Measurements from ENCODE around the gene C1R.
A peak's percentile ranks its signal among the peaks of the same experiment; 100 is the strongest.
"Not testable (repeated sequence)": the region's sequence is repeated elsewhere in the genome, so short reads cannot be mapped to it uniquely, and the experiment has no call there.

C1R gene

DNA sequence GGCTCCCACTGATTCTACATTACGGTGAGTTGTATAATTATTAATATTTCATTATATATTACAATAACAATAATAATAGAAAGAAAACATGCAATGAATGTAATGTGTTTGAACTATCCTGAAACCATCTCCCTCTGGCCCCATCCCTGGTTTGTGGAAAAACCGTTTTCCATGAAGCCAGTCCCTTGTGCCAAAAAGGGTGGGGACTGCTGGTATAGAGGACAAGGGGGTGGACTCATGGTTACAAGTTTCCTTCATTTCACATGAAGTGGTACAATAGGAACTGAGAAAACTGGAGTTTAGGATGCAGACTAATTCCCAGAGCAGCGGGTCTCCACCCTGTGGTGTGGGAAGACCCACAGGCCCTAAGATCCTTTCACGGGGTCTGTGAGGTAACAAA is 19.8 kb upstream of the C1R start:
- peaks cover 48% of the 10 kb centered on the region for H3K4me1 Mint-ChIP-seq (ENCODE audit: low read depth)
- H3K27me3 Mint-ChIP-seq: peaks cover 5% of the 10 kb centered on the region
- no peak overlapping the region for H3K27ac Mint-ChIP-seq
- intact Hi-C loops (cut with micrococcal nuclease): loop anchor here (2.0 to 5.0 kb wide), 2 partner anchors 170 to 243 kb away; partner anchors contain the start of genes C12orf57 and RNU7-1
- H3K36me3 Mint-ChIP-seq (ENCODE audit: low read depth): peaks cover 11% of the 10 kb centered on the region
- no peak overlapping the region for H3K4me3 Mint-ChIP-seq
- peaks cover 8% of the 10 kb centered on the region for H3K9me3 Mint-ChIP-seq

DNA sequence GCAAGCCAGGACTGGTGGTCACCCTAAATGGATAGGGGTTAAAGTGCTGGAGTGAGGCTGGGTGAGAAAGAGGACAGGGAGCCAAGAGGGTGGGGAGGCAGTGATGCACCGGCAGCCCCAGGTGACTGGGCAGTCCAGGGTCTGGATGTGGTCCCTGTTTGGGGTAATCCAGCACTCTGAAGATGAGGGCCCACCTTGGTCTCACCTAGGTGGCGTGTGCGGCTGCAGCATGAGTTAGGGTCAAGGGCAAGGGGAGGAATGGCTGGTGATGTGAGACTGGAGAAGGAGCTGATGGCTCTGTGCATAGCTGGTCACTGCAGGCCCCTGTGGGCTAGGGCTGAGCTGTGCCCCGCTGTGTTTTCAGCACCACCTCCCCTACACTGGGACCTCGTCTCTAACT is 18.4 kb upstream of the C1R start:
- no peak overlapping the region for H3K4me3 Mint-ChIP-seq
- H3K4me1 Mint-ChIP-seq (ENCODE audit: low read depth): peaks cover 40% of the 10 kb centered on the region
- intact Hi-C loops (cut with micrococcal nuclease): loop anchor here (5.0 kb wide), 1 partner anchor 168 kb away; the partner anchor contains the start of genes C12orf57 and RNU7-1
- H3K27me3 Mint-ChIP-seq: peaks cover 4% of the 10 kb centered on the region
- peaks cover 16% of the 10 kb centered on the region for H3K9me3 Mint-ChIP-seq
- peaks cover 17% of the 10 kb centered on the region for H3K36me3 Mint-ChIP-seq (ENCODE audit: low read depth)
- no peak overlapping the region for H3K27ac Mint-ChIP-seq

GRCh38 chr12:7109572-7109920 is 17.3 kb upstream of the C1R start:
- Mint-ChIP-seq H3K4me3 (peak overlapping the region; percentile 79), H3K36me3 (ENCODE audit: low read depth) (peaks cover 19% of the 10 kb centered on the region), H3K9me3 (peaks cover 12% of the 10 kb centered on the region), H3K27me3 (peaks cover 3% of the 10 kb centered on the region), H3K27ac (peak overlapping the region; percentile 83), H3K4me1 (ENCODE audit: low read depth) (peaks cover 34% of the 10 kb centered on the region)
- intact Hi-C loops (cut with micrococcal nuclease): loop anchor here (5.0 kb wide), 1 partner anchor 47 kb away; the partner anchor contains the start of gene C1S

DNA sequence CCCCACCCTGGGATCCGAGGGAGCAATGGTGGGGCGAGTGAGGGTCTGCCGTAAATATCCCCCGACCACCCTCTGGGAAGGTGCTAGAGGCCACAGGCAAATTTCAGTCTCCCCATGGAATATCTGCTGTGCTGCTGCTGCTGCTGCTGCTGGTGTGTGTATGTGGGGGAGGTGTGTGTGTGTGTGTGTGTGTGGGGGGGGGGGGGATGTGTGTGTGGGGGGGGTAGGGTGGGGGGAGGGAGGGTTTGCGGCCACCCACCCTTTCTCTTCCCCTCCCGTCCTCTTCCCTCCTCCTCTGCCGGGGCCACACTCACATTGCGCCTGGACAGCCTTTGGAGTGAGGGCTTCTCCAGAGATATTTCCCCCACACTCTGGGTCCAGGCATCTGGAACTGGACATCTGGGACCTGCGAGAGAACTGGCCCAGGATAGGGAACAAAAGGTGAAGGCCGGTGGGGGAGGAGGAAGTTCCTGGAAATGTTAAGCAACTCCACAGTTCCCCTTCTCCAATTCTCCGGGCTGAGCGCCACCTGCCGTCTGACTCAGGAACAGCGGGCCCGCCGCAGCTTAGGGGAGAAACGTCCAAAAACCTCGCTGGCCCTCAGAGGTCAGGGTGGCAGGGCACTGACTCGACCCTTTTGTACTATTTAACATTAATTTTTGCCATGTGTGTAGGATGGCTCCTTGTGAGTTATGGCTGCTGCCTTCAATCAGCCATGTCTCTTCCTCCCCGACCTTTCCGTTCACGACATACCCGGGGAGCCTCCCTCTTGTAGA is 16.7 kb upstream of the C1R start, which contains the start of gene C1RL:
Gene C1RL (minus strand): TSS at position 419 of the 776 bp plus-strand sequence. CDS start 34 bp downstream, at position 385.
- intact Hi-C loops (cut with micrococcal nuclease): loop anchor here (5.0 kb wide), 1 partner anchor 47 kb away; the partner anchor contains the start of gene C1S
- peaks cover 12% of the 10 kb centered on the region for H3K9me3 Mint-ChIP-seq
- peaks cover 34% of the 10 kb centered on the region for H3K4me1 Mint-ChIP-seq (ENCODE audit: low read depth)
- peak within 1 kb of the TSS; percentile 79 for H3K4me3 Mint-ChIP-seq
- H3K27ac Mint-ChIP-seq: peak within 1 kb of the TSS; percentile 83
- H3K36me3 Mint-ChIP-seq (ENCODE audit: low read depth): peaks cover 25% of the 10 kb centered on the region
- peaks cover under 1% of the 10 kb centered on the region for H3K27me3 Mint-ChIP-seq

GRCh38 chr12:7108003-7108795 is 16.0 kb upstream of the C1R start:
- peaks cover 12% of the 10 kb centered on the region for H3K9me3 Mint-ChIP-seq
- H3K4me1 Mint-ChIP-seq (ENCODE audit: low read depth): peaks cover 31% of the 10 kb centered on the region
- H3K36me3 Mint-ChIP-seq (ENCODE audit: low read depth): peaks cover 32% of the 10 kb centered on the region
- H3K27me3 Mint-ChIP-seq: no peaks in the 10 kb centered on the region
- H3K4me3 Mint-ChIP-seq: peak overlapping the region; percentile 79
- H3K27ac Mint-ChIP-seq: peak overlapping the region; percentile 83
- intact Hi-C loops (cut with micrococcal nuclease): loop anchor here (5.0 kb wide), 1 partner anchor 46 kb away; the partner anchor contains the start of gene C1S

DNA sequence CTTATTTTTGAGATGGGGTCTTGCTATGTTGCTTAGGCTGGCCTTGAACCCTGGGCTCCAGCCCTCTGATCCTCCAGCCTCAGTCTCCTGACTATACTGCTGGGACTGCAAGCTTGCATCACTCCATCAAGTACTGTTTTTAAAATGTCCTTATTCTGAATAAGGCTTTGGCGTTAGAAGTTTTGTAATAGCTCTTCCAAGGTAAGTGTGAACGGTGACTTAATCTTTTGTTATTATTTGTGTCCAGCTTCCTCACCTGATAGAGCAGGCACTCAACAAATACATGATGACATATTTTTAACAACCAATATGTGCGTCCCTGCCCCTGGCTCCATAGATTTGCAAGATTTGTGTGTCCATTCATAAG is 15.4 kb upstream of the C1R start:
- peak overlapping the region; percentile 79 for H3K4me3 Mint-ChIP-seq
- no peaks in the 10 kb centered on the region for H3K27me3 Mint-ChIP-seq
- peaks cover 37% of the 10 kb centered on the region for H3K4me1 Mint-ChIP-seq (ENCODE audit: low read depth)
- H3K9me3 Mint-ChIP-seq: peaks cover 12% of the 10 kb centered on the region
- intact Hi-C loops (cut with micrococcal nuclease): loop anchor here (5.0 kb wide), 1 partner anchor 45 kb away; the partner anchor contains the start of gene C1S
- H3K36me3 Mint-ChIP-seq (ENCODE audit: low read depth): peaks cover 33% of the 10 kb centered on the region
- H3K27ac Mint-ChIP-seq: peak overlapping the region; percentile 83

GRCh38 chr12:7107181-7107580 is 14.9 kb upstream of the C1R start:
- intact Hi-C loops (cut with micrococcal nuclease): loop anchor here (5.0 kb wide), 1 partner anchor 45 kb away; the partner anchor contains the start of gene C1S
- not testable (repeated sequence) for H3K27ac Mint-ChIP-seq, H3K27me3 Mint-ChIP-seq, H3K4me3 Mint-ChIP-seq
- Mint-ChIP-seq H3K36me3 (ENCODE audit: low read depth) (peaks cover 37% of the 10 kb centered on the region), H3K4me1 (ENCODE audit: low read depth) (peaks cover 40% of the 10 kb centered on the region), H3K9me3 (peaks cover 12% of the 10 kb centered on the region)

DNA sequence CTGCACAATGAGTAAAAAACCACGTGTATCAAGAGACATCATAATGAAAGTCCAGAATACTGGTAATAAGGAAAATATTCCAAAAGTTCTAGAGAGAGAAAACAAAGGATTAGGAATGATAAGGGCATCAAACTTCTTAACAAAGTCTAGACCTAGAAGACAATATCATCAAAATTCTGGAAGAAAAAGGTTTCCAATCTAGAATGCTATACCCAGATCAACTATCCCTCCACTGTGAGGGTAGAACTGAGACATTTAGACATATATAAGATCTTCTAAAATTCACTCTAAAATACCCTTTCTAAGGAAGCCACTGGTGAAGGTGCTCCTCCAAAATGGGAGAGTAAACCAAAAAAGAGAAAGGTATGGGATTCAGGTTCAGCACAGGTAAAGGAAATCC is 13.8 kb upstream of the C1R start:
- Mint-ChIP-seq H3K4me3 (no peak overlapping the region), H3K36me3 (ENCODE audit: low read depth) (peaks cover 44% of the 10 kb centered on the region), H3K9me3 (peaks cover 12% of the 10 kb centered on the region), H3K27ac (no peak overlapping the region), H3K27me3 (no peaks in the 10 kb centered on the region), H3K4me1 (ENCODE audit: low read depth) (peaks cover 40% of the 10 kb centered on the region)
- intact Hi-C loops (cut with micrococcal nuclease): loop anchor here (5.0 kb wide), 1 partner anchor 44 kb away; the partner anchor contains the start of gene C1S

- no peak overlapping the region for H3K4me3 Mint-ChIP-seq
- no peaks in the 10 kb centered on the region for H3K27me3 Mint-ChIP-seq
- intact Hi-C loops (cut with micrococcal nuclease): no loop called here
- H3K27ac Mint-ChIP-seq: no peak overlapping the region
- peaks cover 12% of the 10 kb centered on the region for H3K9me3 Mint-ChIP-seq
- peaks cover 44% of the 10 kb centered on the region for H3K36me3 Mint-ChIP-seq (ENCODE audit: low read depth)
- H3K4me1 Mint-ChIP-seq (ENCODE audit: low read depth): peaks cover 32% of the 10 kb centered on the region
Observed at GRCh38 chr12:7103837-7104584, 11.8 kb upstream of the C1R start.

- Mint-ChIP-seq H3K9me3 (peaks cover 12% of the 10 kb centered on the region), H3K4me3 (no peak overlapping the region), H3K36me3 (ENCODE audit: low read depth) (peaks cover 55% of the 10 kb centered on the region), H3K27ac (no peak overlapping the region), H3K4me1 (ENCODE audit: low read depth) (peaks cover 23% of the 10 kb centered on the region), H3K27me3 (no peaks in the 10 kb centered on the region)
- intact Hi-C loops (cut with micrococcal nuclease): no loop called here
Observed at GRCh38 chr12:7102582-7102981, 10.3 kb upstream of the C1R start.

GRCh38 chr12:7101694-7102131 is 9.5 kb upstream of the C1R start:
- H3K27ac Mint-ChIP-seq: no peak overlapping the region
- H3K27me3 Mint-ChIP-seq: no peaks in the 10 kb centered on the region
- H3K4me3 Mint-ChIP-seq: no peak overlapping the region
- H3K36me3 Mint-ChIP-seq (ENCODE audit: low read depth): peaks cover 61% of the 10 kb centered on the region
- peaks cover 12% of the 10 kb centered on the region for H3K9me3 Mint-ChIP-seq
- intact Hi-C loops (cut with micrococcal nuclease): no loop called here
- peaks cover 22% of the 10 kb centered on the region for H3K4me1 Mint-ChIP-seq (ENCODE audit: low read depth)

GRCh38 chr12:7101047-7101693 is 8.9 kb upstream of the C1R start:
- Mint-ChIP-seq H3K27me3 (peaks cover 1% of the 10 kb centered on the region), H3K36me3 (ENCODE audit: low read depth) (peaks cover 57% of the 10 kb centered on the region), H3K9me3 (peaks cover 7% of the 10 kb centered on the region), H3K4me3 (no peak overlapping the region), H3K27ac (no peak overlapping the region), H3K4me1 (ENCODE audit: low read depth) (peaks cover 22% of the 10 kb centered on the region)
- intact Hi-C loops (cut with micrococcal nuclease): no loop called here

DNA sequence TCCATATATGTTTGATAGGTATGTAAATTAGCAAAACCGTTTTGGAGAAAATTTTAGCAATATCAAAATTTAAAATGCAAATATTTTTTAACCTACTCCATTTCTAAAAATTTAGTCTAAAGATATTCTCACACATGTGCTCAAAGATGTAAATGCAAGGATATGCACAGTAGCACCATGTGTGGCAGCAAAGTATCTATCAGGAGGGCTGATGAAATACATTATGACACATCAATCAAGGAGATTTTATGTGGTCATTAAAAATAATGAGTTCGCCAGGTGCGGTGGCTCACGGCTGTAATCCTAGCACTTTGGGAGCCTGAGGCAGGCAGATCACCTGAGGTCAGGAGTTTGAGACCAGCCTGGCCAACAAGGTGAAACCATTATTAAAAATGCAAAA is 8.0 kb upstream of the C1R start:
- intact Hi-C loops (cut with micrococcal nuclease): no loop called here
- Mint-ChIP-seq H3K4me3 (no peak overlapping the region), H3K27ac (no peak overlapping the region), H3K4me1 (ENCODE audit: low read depth) (peaks cover 30% of the 10 kb centered on the region), H3K27me3 (peaks cover 6% of the 10 kb centered on the region), H3K9me3 (no peaks in the 10 kb centered on the region), H3K36me3 (ENCODE audit: low read depth) (peaks cover 48% of the 10 kb centered on the region)
